HepG2 (cell line): ENCODE measurements around the gene POLR2M. TPM values are rescaled to one million over a fixed set of nuclear protein-coding genes. Genes with fewer than 3 reads are reported as not detected.

ENCODE experiments used
- CREB3 ChIP-seq: sonication (generic); formaldehyde crosslinking; IDR thresholded peaks from 2 replicates; pipeline ENCODE4 v1.5.0; 2020; ENCODE audit warnings: missing genetic modification reagents
- HMGXB3 ChIP-seq: sonication (generic); formaldehyde crosslinking; IDR thresholded peaks from 2 replicates; pipeline ENCODE4 v1.4.0; 2020; ENCODE audit warnings: missing genetic modification reagents, borderline replicate concordance
- KDM1A ChIP-seq: IDR thresholded peaks from 2 replicates; pipeline ENCODE4 v1.6.1; 2016; ENCODE audit warnings: missing compliant biosample characterization
- NAIF1 ChIP-seq: sonication (generic); formaldehyde crosslinking; IDR thresholded peaks from 2 replicates; pipeline ENCODE4 v1.5.0; 2020; ENCODE audit warnings: mild to moderate bottlenecking, missing genetic modification reagents, borderline replicate concordance
- PHF5A ChIP-seq: IDR thresholded peaks from one replicate; pipeline ENCODE4 v1.6.1; 2018; ENCODE audit warnings: low read depth, missing genetic modification reagents; ENCODE audit not compliant: unreplicated experiment
- RFX1 ChIP-seq: fragments of 450-650 bp; IDR thresholded peaks from 2 replicates; pipeline ENCODE4 v1.6.1; 2017
- SMARCE1 ChIP-seq: fragments of 450-650 bp; IDR thresholded peaks from 2 replicates; pipeline ENCODE4 v1.6.1; 2017; ENCODE audit warnings: borderline replicate concordance
- ZBTB25 ChIP-seq: IDR thresholded peaks from 2 replicates; pipeline ENCODE4 v1.6.1; 2018; ENCODE audit warnings: missing genetic modification reagents
- ZNF280D ChIP-seq: sonication (generic); formaldehyde crosslinking; IDR thresholded peaks from 2 replicates; pipeline ENCODE4 v1.5.1; 2020; ENCODE audit warnings: mild to moderate bottlenecking, missing genetic modification reagents
- ZNF740 ChIP-seq: sonication (generic); formaldehyde crosslinking; IDR thresholded peaks from 2 replicates; pipeline ENCODE4 v1.4.0; 2020; ENCODE audit warnings: missing genetic modification reagents
- ZNF776 ChIP-seq: sonication (generic); formaldehyde crosslinking; IDR thresholded peaks from 2 replicates; pipeline ENCODE4 v1.4.0; 2020; ENCODE audit warnings: mild to moderate bottlenecking, missing genetic modification reagents
- ZNF782 ChIP-seq: sonication (generic); formaldehyde crosslinking; IDR thresholded peaks from 2 replicates; pipeline ENCODE4 v1.4.0; 2020; ENCODE audit warnings: missing genetic modification reagents, mild to moderate bottlenecking, borderline replicate concordance
- ZXDC ChIP-seq: sonication (generic); formaldehyde crosslinking; IDR thresholded peaks from 2 replicates; pipeline ENCODE4 v1.5.0; 2020; ENCODE audit warnings: mild to moderate bottlenecking, missing genetic modification reagents
- polyA plus RNA-seq, 8 experiments: library from polyadenylated mRNA; depleted of rRNA in 3 of 8; stranded (reverse) in 7 of 8; unstranded in 1 of 8; fragments of >200 nt; fragmentation: Illumina TruSeq in 4 of 8; extraction: Trizol in 4 of 8; gene quantifications; 2 replicates each; pipeline versions ENCODE4 v1.2.1 to v1.2.3, GENCODE V29; 2011 to 2016; ENCODE audit warnings: low read depth in 4 of 8, missing spikeins in 1 of 8, mixed read lengths in 1 of 8; ENCODE audit not compliant: insufficient read depth in 1 of 8
- total RNA-seq, 5 experiments: library from RNA; depleted of rRNA; stranded (reverse); fragments of >200 nt; fragmentation: Illumina TruSeq; extraction: Trizol; gene quantifications; 2 replicates each; pipeline ENCODE4 v1.2.3, GENCODE V29; 2016; ENCODE audit warnings: low read depth in 1 of 5

The POLR2M gene
- total and polyA plus RNA-seq, 2 of the 13 experiments (the other 11 are each of a cell fraction or from before 2014, with no cell fraction given): 25.9 to 48.5 TPM

GRCh38 chr15:57706405-57707209, at the start of gene POLR2M (continued):
- TF ChIP-seq HMGXB3 (CRISPR knock-in tag): peak; percentile 46; the same call in 1 of the 2 replicates
- no peak for TF ChIP-seq ZNF280D (CRISPR knock-in tag)
- no peak for TF ChIP-seq KDM1A (CRISPR knock-in tag)
- TF ChIP-seq CREB3 (CRISPR knock-in tag): no peak
- no peak; the same call in 1 of the 2 replicates for TF ChIP-seq ZNF776 (CRISPR knock-in tag)
- peak; percentile 98 for TF ChIP-seq ZXDC
- TF ChIP-seq SMARCE1: no peak
- peak; percentile 49 for TF ChIP-seq ZBTB25 (CRISPR knock-in tag)
- TF ChIP-seq ZNF782: peak; percentile 33; the same call in 1 of the 2 replicates
- peak; percentile 96 for TF ChIP-seq NAIF1 (CRISPR knock-in tag)
- no peak for TF ChIP-seq ZNF740 (CRISPR knock-in tag)
- no peak for TF ChIP-seq RFX1
- peak; percentile 38 for TF ChIP-seq PHF5A (CRISPR knock-in tag)
